ENCODE results near the gene PCDH12.

The PCDH12 gene

GRCh38 chr5:141976176-141976575 lies 18.2 kb upstream of the PCDH12 start:
- Mint-ChIP-seq H3K4me3 (no peak overlapping the region), H3K27ac (no peak overlapping the region), H3K27me3 (no peaks in the 10 kb centered on the region), H3K9me3 (no peaks in the 10 kb centered on the region), H3K36me3 (ENCODE audit: low read depth) (peaks cover 72% of the 10 kb centered on the region), H3K4me1 (ENCODE audit: low read depth) (peaks cover 34% of the 10 kb centered on the region)

- H3K27ac Mint-ChIP-seq = peak overlapping the region; percentile 85
Observed at GRCh38 chr5:141973871-141974595, 16.0 kb upstream of the PCDH12 start.

GRCh38 chr5:141969783-141970771 lies 12.1 kb upstream of the PCDH12 start:
- Mint-ChIP-seq H3K27me3 (no peaks in the 10 kb centered on the region), H3K4me3 (peak overlapping the region; percentile 96), H3K9me3 (no peaks in the 10 kb centered on the region), H3K27ac (peak overlapping the region; percentile 93), H3K4me1 (ENCODE audit: low read depth) (peaks cover 54% of the 10 kb centered on the region), H3K36me3 (ENCODE audit: low read depth) (peaks cover 33% of the 10 kb centered on the region)

More at GRCh38 chr5:141973871-141974595, 16.0 kb upstream of the PCDH12 start:
- H3K4me3 Mint-ChIP-seq = peak overlapping the region; percentile 53
- peaks cover 51% of the 10 kb centered on the region for H3K4me1 Mint-ChIP-seq (ENCODE audit: low read depth)
- H3K36me3 Mint-ChIP-seq (ENCODE audit: low read depth) = peaks cover 60% of the 10 kb centered on the region
- no peaks in the 10 kb centered on the region for H3K9me3 Mint-ChIP-seq
- H3K27me3 Mint-ChIP-seq = no peaks in the 10 kb centered on the region

GRCh38 chr5:141968914-141969608 lies 11.1 kb upstream of the PCDH12 start, which contains the start of gene RNF14:
TSS of gene RNF14 (plus strand) at chr5:141969105. CDS start at chr5:141973589, 4,484 bp downstream.
- Mint-ChIP-seq H3K27me3 (no peaks in the 10 kb centered on the region), H3K4me1 (ENCODE audit: low read depth) (peaks cover 44% of the 10 kb centered on the region), H3K4me3 (peak within 1 kb of the TSS; percentile 96), H3K27ac (peak within 1 kb of the TSS; percentile 93), H3K9me3 (no peaks in the 10 kb centered on the region), H3K36me3 (ENCODE audit: low read depth) (peaks cover 23% of the 10 kb centered on the region)

- H3K36me3 Mint-ChIP-seq (ENCODE audit: low read depth) = peaks cover 5% of the 10 kb centered on the region
- no peak overlapping the region for H3K4me3 Mint-ChIP-seq
- H3K27ac Mint-ChIP-seq = no peak overlapping the region
- H3K4me1 Mint-ChIP-seq (ENCODE audit: low read depth) = peaks cover 32% of the 10 kb centered on the region
- no peaks in the 10 kb centered on the region for H3K9me3 Mint-ChIP-seq
- no peaks in the 10 kb centered on the region for H3K27me3 Mint-ChIP-seq
Observed at GRCh38 chr5:141966963-141967333, 8.9 kb upstream of the PCDH12 start.

GRCh38 chr5:141966275-141966962 lies 8.4 kb upstream of the PCDH12 start:
- Mint-ChIP-seq H3K4me3 (no peak overlapping the region), H3K27ac (no peak overlapping the region), H3K27me3 (no peaks in the 10 kb centered on the region), H3K4me1 (ENCODE audit: low read depth) (peaks cover 30% of the 10 kb centered on the region), H3K9me3 (no peaks in the 10 kb centered on the region), H3K36me3 (ENCODE audit: low read depth) (peaks cover 4% of the 10 kb centered on the region)

- Mint-ChIP-seq H3K9me3 (no peaks in the 10 kb centered on the region), H3K36me3 (ENCODE audit: low read depth) (no peaks in the 10 kb centered on the region), H3K4me3 (no peak overlapping the region), H3K4me1 (ENCODE audit: low read depth) (peaks cover 33% of the 10 kb centered on the region), H3K27ac (no peak overlapping the region), H3K27me3 (no peaks in the 10 kb centered on the region)
Observed at GRCh38 chr5:141965071-141965470, 7.1 kb upstream of the PCDH12 start.

GRCh38 chr5:141963701-141964100 lies 5.7 kb upstream of the PCDH12 start:
- no peaks in the 10 kb centered on the region for H3K9me3 Mint-ChIP-seq
- H3K27ac Mint-ChIP-seq = no peak overlapping the region
- peaks cover 33% of the 10 kb centered on the region for H3K4me1 Mint-ChIP-seq (ENCODE audit: low read depth)
- no peaks in the 10 kb centered on the region for H3K27me3 Mint-ChIP-seq
- H3K4me3 Mint-ChIP-seq = no peak overlapping the region
- no peaks in the 10 kb centered on the region for H3K36me3 Mint-ChIP-seq (ENCODE audit: low read depth)

GRCh38 chr5:141961466-141961865 lies 3.5 kb upstream of the PCDH12 start:
- H3K27ac Mint-ChIP-seq = peak overlapping the region; percentile 84
- H3K27me3 Mint-ChIP-seq = no peaks in the 10 kb centered on the region
- peaks cover 40% of the 10 kb centered on the region for H3K4me1 Mint-ChIP-seq (ENCODE audit: low read depth)
- no peaks in the 10 kb centered on the region for H3K9me3 Mint-ChIP-seq
- H3K36me3 Mint-ChIP-seq (ENCODE audit: low read depth) = no peaks in the 10 kb centered on the region
- H3K4me3 Mint-ChIP-seq = no peak overlapping the region

- Mint-ChIP-seq H3K4me1 (ENCODE audit: low read depth) (peaks cover 40% of the 10 kb centered on the region), H3K27me3 (no peaks in the 10 kb centered on the region), H3K9me3 (no peaks in the 10 kb centered on the region), H3K4me3 (peak overlapping the region; percentile 46), H3K27ac (peak overlapping the region; percentile 84), H3K36me3 (ENCODE audit: low read depth) (no peaks in the 10 kb centered on the region)
Observed at GRCh38 chr5:141960449-141961323, 2.7 kb upstream of the PCDH12 start.

- H3K36me3 Mint-ChIP-seq (ENCODE audit: low read depth) = no peaks in the 10 kb centered on the region
- H3K9me3 Mint-ChIP-seq = no peaks in the 10 kb centered on the region
- H3K4me3 Mint-ChIP-seq = no peak overlapping the region
- H3K4me1 Mint-ChIP-seq (ENCODE audit: low read depth) = peaks cover 40% of the 10 kb centered on the region
- H3K27me3 Mint-ChIP-seq = no peaks in the 10 kb centered on the region
- no peak overlapping the region for H3K27ac Mint-ChIP-seq
Observed at GRCh38 chr5:141960018-141960417, 2.0 kb upstream of the PCDH12 start.

DNA sequence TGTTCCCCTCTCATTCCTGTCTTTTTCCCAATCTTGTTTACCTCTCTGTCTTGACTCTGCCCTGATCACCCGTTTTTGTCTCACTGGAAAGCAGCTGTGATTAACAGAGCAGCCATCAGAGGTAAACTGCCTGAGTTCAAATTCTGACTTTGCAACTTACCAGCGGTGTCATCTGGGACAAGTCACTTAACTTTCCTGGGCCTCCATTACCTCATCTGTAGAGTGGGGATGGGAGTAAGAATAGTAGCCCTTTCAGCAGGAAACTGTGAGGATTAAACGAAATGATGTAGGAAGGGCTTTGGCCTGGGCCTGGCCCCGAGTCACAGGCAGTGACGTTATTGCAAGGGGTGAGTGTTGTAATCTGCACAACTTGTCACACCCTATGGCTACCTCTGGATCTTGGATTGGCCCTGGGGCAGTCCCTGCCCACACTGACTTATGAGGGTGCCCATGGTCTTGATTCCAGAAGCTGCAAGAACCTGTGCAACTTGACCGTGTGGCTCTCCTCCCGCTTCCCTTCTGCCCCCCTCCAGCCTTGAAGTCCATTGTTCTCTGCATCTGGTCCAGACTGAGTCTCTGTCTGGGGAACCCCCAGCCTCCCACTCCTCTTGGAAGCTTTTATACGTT lies 657 bp upstream of the PCDH12 start:
- no peaks in the 10 kb centered on the region for H3K27me3 Mint-ChIP-seq
- H3K27ac Mint-ChIP-seq = peak overlapping the region; percentile 83
- peak overlapping the region; percentile 71 for H3K4me3 Mint-ChIP-seq
- peaks cover 40% of the 10 kb centered on the region for H3K4me1 Mint-ChIP-seq (ENCODE audit: low read depth)
- no peaks in the 10 kb centered on the region for H3K36me3 Mint-ChIP-seq (ENCODE audit: low read depth)
- H3K9me3 Mint-ChIP-seq = no peaks in the 10 kb centered on the region

DNA sequence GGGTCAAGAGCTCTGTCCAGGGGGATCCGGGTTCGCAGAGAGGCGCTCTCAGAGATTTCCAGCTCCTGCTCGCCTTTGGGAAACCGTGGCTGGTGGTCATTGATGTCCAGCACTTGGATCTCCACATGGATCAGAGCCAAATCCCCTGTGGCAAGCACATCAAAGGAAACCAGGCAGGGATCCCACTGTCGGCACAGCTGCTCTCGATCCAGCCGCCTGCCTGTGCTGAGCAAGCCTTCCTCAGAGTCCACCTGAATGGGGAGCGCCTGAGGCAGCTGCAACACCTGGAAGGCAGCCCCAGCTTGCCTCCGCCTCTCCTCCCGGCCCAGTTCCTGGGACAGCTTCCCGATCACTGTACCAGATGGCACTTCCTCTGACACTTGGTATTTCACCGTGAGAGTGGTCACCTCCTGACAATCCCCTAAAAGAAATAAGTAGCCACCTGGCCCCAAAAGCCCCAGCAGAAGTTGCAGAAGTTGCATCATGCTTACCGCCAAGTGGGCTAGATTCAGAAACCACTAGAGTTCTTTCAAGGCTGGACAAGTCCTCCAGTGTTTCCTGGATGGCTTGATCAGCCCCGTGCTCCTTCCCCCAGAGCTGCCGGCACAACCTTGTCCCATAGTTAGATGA lies 520 bp downstream of the PCDH12 start:
- H3K4me3 Mint-ChIP-seq = peak overlapping the region; percentile 71
- H3K9me3 Mint-ChIP-seq = no peaks in the 10 kb centered on the region
- H3K4me1 Mint-ChIP-seq (ENCODE audit: low read depth) = peaks cover 43% of the 10 kb centered on the region
- peak overlapping the region; percentile 83 for H3K27ac Mint-ChIP-seq
- no peaks in the 10 kb centered on the region for H3K27me3 Mint-ChIP-seq
- H3K36me3 Mint-ChIP-seq (ENCODE audit: low read depth) = no peaks in the 10 kb centered on the region
